Epithelial cell of esophagus (primary cell): ENCODE data around the gene EHMT1.
"Not testable (repeated sequence)": the region's sequence is repeated elsewhere in the genome, so short reads cannot be mapped to it uniquely, and the experiment has no call there.

Experiments used
- DNase-seq: peaks from one replicate; pipeline ENCODE4 v3.0.0; 2010; ENCODE audit warnings: low read depth
- H3K4me3 ChIP-seq: 2 replicates; pipeline ENCODE4 v1.5.1; 2011; ENCODE audit warnings: mild to moderate bottlenecking, low read length, control low read depth
- TF ChIP-seq, protein P1 (sequence below): IDR thresholded peaks from 2 replicates; pipeline ENCODE4 v1.5.1; 2011; ENCODE audit warnings: low read depth, mild to moderate bottlenecking, low read length, control low read depth, inconsistent platforms; ENCODE audit not compliant: insufficient read depth; ENCODE audit errors: missing control alignments

EHMT1 gene

DNA sequence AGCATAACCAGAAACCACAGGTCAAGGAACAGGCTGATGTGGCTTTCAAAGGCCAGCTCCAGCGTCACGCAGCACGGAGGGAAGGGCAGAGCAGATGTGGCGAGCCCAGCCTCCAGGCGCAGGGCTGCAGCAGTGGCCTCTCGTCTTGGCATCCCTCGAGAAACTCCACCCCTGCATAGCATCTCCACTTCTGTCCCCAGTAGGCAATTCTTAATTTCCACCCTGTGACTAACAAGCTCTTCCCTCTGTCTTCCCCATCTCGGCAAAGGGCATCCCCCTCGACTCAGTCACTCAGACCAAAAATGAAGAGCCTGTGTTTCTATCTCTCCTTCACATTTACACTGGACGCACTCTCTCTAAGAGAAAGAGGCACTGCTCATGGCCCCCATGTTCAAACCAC is 257.0 kb downstream of the EHMT1 start:
- no peak for DNase-seq
- TF ChIP-seq, protein P1, sequence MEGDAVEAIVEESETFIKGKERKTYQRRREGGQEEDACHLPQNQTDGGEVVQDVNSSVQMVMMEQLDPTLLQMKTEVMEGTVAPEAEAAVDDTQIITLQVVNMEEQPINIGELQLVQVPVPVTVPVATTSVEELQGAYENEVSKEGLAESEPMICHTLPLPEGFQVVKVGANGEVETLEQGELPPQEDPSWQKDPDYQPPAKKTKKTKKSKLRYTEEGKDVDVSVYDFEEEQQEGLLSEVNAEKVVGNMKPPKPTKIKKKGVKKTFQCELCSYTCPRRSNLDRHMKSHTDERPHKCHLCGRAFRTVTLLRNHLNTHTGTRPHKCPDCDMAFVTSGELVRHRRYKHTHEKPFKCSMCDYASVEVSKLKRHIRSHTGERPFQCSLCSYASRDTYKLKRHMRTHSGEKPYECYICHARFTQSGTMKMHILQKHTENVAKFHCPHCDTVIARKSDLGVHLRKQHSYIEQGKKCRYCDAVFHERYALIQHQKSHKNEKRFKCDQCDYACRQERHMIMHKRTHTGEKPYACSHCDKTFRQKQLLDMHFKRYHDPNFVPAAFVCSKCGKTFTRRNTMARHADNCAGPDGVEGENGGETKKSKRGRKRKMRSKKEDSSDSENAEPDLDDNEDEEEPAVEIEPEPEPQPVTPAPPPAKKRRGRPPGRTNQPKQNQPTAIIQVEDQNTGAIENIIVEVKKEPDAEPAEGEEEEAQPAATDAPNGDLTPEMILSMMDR = no peak
- H3K4me3 ChIP-seq = no peak overlapping the region

GRCh38 chr9:137876269-137876668 is 257.5 kb downstream of the EHMT1 start:
- no peak for DNase-seq
- TF ChIP-seq, protein P1 = no peak
- H3K4me3 ChIP-seq = no peak overlapping the region

GRCh38 chr9:137876781-137877386 is 258.1 kb downstream of the EHMT1 start:
- DNase-seq = no peak
- H3K4me3 ChIP-seq = no peak overlapping the region
- TF ChIP-seq, protein P1 = no peak

DNA sequence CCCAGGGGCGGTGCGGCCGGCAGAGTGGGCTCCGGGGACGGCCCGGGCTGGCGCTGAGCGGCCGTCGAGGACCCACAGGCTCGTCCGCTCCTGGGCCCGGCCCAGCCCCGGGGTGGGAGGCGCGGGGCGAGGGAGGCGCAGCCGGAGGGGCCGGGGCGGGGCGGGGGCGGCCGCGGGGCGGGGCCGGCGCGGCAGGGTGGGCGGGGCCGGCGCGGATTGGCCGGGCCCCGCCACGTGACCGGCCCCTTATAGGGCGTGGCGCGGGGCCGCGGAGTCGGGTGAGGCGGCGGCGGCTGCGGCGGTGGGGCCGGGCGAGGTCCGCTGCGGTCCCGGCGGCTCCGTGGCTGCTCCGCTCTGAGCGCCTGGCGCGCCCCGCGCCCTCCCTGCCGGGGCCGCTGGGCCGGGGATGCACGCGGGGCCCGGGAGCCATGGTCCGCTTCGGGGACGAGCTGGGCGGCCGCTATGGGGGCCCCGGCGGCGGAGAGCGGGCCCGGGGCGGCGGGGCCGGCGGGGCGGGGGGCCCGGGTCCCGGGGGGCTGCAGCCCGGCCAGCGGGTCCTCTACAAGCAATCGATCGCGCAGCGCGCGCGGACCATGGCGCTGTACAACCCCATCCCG is 258.8 kb downstream of the EHMT1 start, which contains the start of gene CACNA1B:
TSS of gene CACNA1B (plus strand) at position 277 of the 617 bp plus-strand sequence. CDS start at position 429, 152 bp downstream.
- not testable (repeated sequence) for DNase-seq, H3K4me3 ChIP-seq

- H3K4me3 ChIP-seq = no peak overlapping the region
- DNase-seq = peak; percentile 9
- TF ChIP-seq, protein P1 = no peak
Observed at GRCh38 chr9:137878146-137878941, 259.5 kb downstream of the EHMT1 start.

DNA sequence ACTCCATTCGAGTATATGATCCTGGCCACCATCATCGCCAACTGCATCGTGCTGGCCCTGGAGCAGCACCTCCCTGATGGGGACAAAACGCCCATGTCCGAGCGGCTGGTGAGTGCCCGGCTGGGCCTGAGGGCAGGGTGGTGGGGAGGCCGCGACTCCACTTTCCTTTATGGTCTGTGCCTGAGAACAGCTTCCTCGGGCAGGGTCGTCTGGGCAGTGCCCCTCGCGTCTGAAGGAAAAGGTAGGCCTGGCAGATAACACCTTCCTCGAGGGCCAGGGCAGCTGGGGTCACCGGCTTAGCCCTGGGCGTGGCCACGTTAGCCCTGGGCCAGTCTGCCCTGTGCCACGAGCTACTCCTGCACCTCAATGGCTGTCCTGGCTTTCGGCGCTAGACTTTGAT is 260.2 kb downstream of the EHMT1 start:
- H3K4me3 ChIP-seq = no peak overlapping the region
- TF ChIP-seq, protein P1 = no peak
- DNase-seq = no peak

DNA sequence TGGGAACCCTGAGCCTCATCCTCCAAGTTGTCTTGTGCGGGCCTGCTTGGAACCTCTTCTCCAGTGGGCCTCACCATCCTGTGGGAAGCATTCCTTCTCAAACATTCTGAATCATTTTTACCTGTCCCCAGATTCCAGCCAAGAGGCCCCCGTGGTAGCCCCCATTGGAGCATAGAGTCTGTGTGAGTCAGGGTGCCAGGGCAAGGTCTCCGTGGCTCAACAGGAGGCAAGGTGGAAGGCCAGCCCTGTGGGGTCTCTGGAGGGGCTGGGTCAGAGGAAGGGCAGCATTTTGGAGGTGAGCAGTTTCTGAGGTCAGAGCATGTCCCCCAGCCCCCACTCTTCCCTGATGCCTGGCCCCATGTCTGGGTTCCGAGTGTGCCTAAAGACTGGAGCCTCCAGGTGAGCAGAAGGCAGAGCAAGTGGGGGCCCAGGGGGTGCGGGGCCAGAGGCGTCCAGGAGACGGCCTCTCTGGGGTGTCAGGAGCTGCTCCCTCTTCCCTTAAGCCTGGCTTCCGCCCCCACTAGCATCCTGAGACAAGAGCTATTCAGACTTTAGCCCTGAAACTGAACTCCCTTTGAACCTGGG is 260.9 kb downstream of the EHMT1 start:
- TF ChIP-seq, protein P1 = no peak
- no peak for DNase-seq
- no peak overlapping the region for H3K4me3 ChIP-seq
